Measurements from ENCODE around the gene KIAA0513.

DNA sequence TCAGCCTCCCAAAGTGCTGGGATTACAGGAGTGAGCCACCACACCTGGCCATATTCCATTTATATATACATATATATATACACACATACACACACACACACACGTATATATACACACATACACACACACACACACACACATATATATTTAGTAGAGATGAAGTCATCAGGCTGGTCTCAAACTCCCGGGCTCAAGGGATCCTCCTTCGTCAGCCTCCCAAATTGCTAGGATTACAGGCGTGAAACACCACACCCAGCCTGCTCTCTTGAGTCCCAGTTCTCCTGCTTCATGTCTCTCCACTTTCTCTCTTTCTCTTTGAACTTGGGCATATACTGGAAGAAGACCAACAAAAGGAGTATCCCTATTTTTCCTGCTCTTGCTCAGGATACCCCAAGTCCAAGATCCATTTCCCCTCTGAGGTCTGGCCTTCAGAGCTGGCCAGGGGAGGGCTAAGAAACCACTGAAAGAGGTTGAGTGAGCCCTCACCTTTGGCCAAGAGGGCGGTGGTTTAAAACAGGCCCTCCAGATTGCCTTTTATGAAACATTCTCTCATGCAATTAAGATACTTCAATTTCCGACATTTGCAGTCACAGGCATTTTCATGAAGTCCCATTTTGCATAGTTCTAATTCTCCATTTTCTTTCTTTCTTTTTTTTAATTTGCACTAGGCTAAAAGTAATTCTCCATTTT lies 46.8 kb downstream of the KIAA0513 start:
- TF ChIP-seq EP300 (IDR thresholded peaks at IDR 0.05) (no peak), POLR2AphosphoS5 (IDR thresholded peaks at IDR 0.05) (no peak), POLR2A (IDR thresholded peaks at IDR 0.05) (no peak)
